ENCODE data around the gene HPSE2. TPM values are rescaled to one million over a fixed set of nuclear protein-coding genes. Genes with fewer than 3 reads are reported as not detected.

The HPSE2 gene
- total RNA-seq, 1 experiment from 2014 or later = 0.20 TPM

DNA sequence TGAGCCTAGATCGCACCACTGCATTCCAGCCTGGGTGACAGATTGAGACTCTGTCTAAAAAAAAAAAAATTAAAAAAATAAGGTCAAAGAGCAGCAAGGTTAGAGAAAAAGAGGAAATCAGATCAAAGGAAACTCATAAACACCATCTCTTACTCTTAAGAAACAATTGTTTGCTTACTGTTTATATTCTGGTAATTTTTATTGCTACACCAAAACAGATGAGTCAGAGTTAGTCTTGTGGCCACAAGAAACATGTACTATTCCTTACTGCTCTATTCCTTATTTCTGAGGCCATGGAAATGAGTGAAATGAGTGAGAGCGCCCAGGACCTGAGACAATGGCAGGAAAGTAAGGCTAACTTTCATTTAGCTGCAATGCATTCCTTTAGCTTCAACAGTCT is 387.3 kb downstream of the HPSE2 start:
- no peak overlapping the region for H3K27ac Mint-ChIP-seq
- no peak for DNase-seq
- no peak overlapping the region for H4K8ac ChIP-seq (replicated peaks; ENCODE audit: insufficient read length, low read depth, low read length)
- no peak overlapping the region for H2BK15ac ChIP-seq (ENCODE audit: low read depth, low read length)
- no peaks in the 10 kb centered on the region; the same call in 1 of the 2 replicates for H3K27me3 Mint-ChIP-seq (ENCODE audit: low read depth)
- H2AK5ac ChIP-seq (ENCODE audit: insufficient read length, low read length) = no peak overlapping the region
- H3K14ac ChIP-seq (ENCODE audit: insufficient read depth, low read length) = no peak overlapping the region
- H3K4me3 Mint-ChIP-seq = no peak overlapping the region
- WGBS (ENCODE audit: extremely low coverage, insufficient read length, low lambda C conversion rate) = no CpG with 5 or more reads among the region's 2 CpGs
- H2AFZ ChIP-seq (ENCODE audit: low read length) = no peak overlapping the region
- H2BK20ac ChIP-seq (ENCODE audit: low read depth, low read length, poor library complexity, severe bottlenecking) = no peak overlapping the region
- H3K18ac ChIP-seq (ENCODE audit: insufficient read length, low read depth, low read length) = no peak overlapping the region
- H3K4me2 ChIP-seq (ENCODE audit: insufficient read depth, insufficient read length, low read length) = no peak overlapping the region
- no peaks in the 10 kb centered on the region for H3K36me3 Mint-ChIP-seq (ENCODE audit: insufficient read depth in 1 of 3, low read depth in 3 of 3)
- no peaks in the 10 kb centered on the region for H3K23me2 ChIP-seq (ENCODE audit: insufficient read length, low read depth, low read length, poor library complexity, severe bottlenecking)
- no peaks in the 10 kb centered on the region for H4K20me1 ChIP-seq (ENCODE audit: control insufficient read depth, insufficient read depth, insufficient read length)
- TF ChIP-seq, protein P1, sequence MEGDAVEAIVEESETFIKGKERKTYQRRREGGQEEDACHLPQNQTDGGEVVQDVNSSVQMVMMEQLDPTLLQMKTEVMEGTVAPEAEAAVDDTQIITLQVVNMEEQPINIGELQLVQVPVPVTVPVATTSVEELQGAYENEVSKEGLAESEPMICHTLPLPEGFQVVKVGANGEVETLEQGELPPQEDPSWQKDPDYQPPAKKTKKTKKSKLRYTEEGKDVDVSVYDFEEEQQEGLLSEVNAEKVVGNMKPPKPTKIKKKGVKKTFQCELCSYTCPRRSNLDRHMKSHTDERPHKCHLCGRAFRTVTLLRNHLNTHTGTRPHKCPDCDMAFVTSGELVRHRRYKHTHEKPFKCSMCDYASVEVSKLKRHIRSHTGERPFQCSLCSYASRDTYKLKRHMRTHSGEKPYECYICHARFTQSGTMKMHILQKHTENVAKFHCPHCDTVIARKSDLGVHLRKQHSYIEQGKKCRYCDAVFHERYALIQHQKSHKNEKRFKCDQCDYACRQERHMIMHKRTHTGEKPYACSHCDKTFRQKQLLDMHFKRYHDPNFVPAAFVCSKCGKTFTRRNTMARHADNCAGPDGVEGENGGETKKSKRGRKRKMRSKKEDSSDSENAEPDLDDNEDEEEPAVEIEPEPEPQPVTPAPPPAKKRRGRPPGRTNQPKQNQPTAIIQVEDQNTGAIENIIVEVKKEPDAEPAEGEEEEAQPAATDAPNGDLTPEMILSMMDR (conservative IDR thresholded peaks at IDR 0.05) = no peak
- H3K4me1 Mint-ChIP-seq = no peaks in the 10 kb centered on the region
- H4K91ac ChIP-seq (ENCODE audit: insufficient read length, low read depth, low read length) = no peak overlapping the region
- no peak overlapping the region for H3K4ac ChIP-seq (ENCODE audit: low read depth, low read length)
- no peak overlapping the region for H2BK120ac ChIP-seq (ENCODE audit: low read depth, low read length, poor library complexity, severe bottlenecking)
- H3T11ph ChIP-seq (ENCODE audit: low read length) = no peak overlapping the region
- no peak overlapping the region for H3K9ac ChIP-seq (ENCODE audit: extremely low read depth, insufficient read length, low read length)
- H3K79me1 ChIP-seq (ENCODE audit: insufficient read depth, low read depth, low read length, poor library complexity, severe bottlenecking) = no peaks in the 10 kb centered on the region
- H3K79me2 ChIP-seq (ENCODE audit: insufficient read depth, low read length) = no peaks in the 10 kb centered on the region
- no peak overlapping the region for H3K27ac ChIP-seq (ENCODE audit: insufficient read length, low read depth, low read length)
- no peaks in the 10 kb centered on the region for H3K27me3 ChIP-seq (ENCODE audit: insufficient read depth, low read length)
- H2BK5ac ChIP-seq (ENCODE audit: insufficient read length, low read length) = no peak overlapping the region
- H3K4me1 ChIP-seq (ENCODE audit: insufficient read depth, low read length) = no peaks in the 10 kb centered on the region
- H4K5ac ChIP-seq (ENCODE audit: insufficient read length, low read depth, low read length) = no peak overlapping the region
- H3K56ac ChIP-seq (ENCODE audit: insufficient read length, low read depth, low read length) = no peak overlapping the region
- H3K23ac ChIP-seq (ENCODE audit: insufficient read length, low read depth, low read length) = no peak overlapping the region
- no peaks in the 10 kb centered on the region for H3K9me3 Mint-ChIP-seq
- H2BK12ac ChIP-seq (ENCODE audit: insufficient read length, low read depth, low read length) = no peak overlapping the region
- H3K9me3 ChIP-seq (ENCODE audit: control insufficient read depth, low read depth, low read length) = no peaks in the 10 kb centered on the region
